Globus pallidus (tissue), 1 donor: ENCODE data around the gene CST11.

Experiments
- DNase-seq: peaks from one replicate; pipeline ENCODE4 v3.0.0-alpha.2; 2015; ENCODE audit warnings: low spot score

Gene CST11

GRCh38 chr20:23419995-23420901, 32.4 kb downstream of the CST11 start:
- no peak for DNase-seq

DNA sequence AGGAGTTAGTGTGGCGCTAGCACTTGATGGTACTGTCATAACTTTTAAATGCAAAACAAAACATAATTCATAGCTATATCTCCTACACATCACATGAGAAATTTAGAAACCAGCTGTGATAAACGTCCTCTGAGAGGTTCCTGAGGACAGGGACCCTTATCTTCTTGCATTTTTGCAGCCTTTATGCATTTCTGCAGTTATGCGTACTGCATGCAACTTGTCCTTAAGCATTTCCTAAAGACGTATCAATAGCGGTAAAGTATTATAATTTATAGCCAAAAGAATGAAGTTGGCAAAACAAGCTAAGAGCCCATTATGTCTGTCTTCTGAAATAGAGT, 33.0 kb downstream of the CST11 start:
- no peak for DNase-seq

DNA sequence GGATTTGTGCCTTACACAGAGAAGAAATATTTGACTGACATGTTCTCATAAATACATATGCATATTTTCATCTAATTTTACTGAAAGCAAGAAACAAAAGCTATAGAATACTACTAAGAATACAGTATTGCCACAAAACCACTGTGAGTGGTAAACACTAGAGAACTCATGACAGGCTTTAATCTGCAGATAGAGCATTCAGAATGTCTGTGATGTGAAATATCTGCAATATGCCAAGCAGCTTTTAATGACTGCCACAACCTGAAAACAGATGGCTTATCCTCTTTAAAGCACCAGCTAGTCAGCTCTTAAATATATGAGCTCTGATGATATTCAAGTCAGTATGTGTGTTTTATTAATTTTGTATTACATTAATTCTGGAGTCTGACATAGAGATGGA, 34.8 kb downstream of the CST11 start:
- DNase-seq, result no peak

GRCh38 chr20:23415959-23416583, 36.6 kb downstream of the CST11 start:
- DNase-seq, result no peak

DNA sequence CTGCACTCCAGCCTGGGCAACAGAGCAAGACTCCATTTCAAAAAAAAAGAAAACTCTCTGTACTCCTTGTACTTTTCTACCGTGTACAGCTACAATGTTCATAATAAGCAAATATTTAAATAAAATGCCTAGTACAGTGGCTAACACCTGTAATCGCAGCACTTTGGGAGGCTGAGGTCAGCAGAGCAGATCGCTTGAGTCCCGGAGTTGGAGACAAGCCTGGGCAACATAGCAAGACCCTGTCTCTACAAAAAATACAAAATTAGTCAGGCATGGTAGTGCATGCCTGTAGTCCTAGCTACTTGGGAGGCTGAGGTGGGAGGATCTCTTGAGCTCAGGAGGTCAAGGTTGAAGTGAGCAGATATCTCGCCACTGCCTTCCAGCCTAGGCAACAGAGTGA, 37.1 kb downstream of the CST11 start:
- no peak for DNase-seq

DNA sequence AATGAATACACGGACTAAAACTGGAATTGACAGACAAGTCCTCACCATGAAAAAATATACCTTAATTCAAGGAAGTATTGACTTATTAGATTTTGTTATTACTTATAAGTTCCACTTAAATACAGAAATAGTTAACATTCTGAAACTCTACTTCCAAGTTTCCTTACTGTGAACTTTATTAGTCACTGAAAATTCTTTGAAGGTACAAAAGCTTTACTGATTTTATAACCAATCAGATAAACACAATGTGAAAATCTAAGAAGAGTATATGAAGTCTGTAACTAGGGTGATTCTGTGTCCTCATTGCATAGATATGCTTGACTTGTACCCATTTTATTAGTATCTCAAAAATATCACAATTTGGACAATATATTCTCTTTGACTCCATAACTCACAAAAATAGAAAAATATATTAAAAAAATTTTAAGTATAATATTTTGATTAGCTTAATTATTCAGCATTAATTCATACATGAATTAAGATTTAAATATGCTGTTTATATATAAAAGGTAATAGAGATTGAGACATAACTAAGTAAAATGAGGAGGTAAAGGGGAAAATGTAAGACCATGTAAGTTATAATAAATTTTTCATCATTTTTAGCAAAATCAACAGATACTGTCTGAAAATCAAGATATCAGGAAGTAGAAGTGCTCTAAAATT, 38.0 kb downstream of the CST11 start:
- DNase-seq, result no peak

- DNase-seq, result no peak
Measured at GRCh38 chr20:23413862-23414422, 38.7 kb downstream of the CST11 start.

- DNase-seq, result no peak
Measured at GRCh38 chr20:23412026-23412425, 40.6 kb downstream of the CST11 start.

GRCh38 chr20:23410916-23411695, 41.6 kb downstream of the CST11 start:
- DNase-seq, result no peak

DNA sequence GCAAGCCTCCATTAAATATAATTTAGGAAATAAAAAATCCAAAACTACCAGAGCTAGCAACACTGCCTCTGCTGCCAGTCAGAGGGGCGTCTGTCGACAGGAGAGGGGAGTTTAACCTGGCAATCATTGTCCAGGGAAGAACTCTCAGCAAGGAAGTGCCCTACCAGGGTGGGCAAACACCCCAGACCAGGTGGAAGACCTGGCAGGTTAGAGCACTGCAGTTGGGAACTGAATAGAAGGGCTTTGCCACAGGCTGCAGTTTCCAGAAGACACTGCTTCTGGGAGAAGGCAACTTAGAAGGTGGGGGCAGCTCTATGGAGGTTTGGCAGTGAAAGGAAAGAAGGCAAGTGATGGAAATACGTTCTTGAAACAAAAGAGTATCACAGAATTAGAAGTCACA, 42.9 kb downstream of the CST11 start:
- no peak for DNase-seq

- DNase-seq, result no peak
Measured at GRCh38 chr20:23408957-23409356, 43.7 kb downstream of the CST11 start.

GRCh38 chr20:23407781-23408464, 44.8 kb downstream of the CST11 start:
- DNase-seq, result no peak

GRCh38 chr20:23406880-23407279, 45.8 kb downstream of the CST11 start:
- no peak for DNase-seq

DNA sequence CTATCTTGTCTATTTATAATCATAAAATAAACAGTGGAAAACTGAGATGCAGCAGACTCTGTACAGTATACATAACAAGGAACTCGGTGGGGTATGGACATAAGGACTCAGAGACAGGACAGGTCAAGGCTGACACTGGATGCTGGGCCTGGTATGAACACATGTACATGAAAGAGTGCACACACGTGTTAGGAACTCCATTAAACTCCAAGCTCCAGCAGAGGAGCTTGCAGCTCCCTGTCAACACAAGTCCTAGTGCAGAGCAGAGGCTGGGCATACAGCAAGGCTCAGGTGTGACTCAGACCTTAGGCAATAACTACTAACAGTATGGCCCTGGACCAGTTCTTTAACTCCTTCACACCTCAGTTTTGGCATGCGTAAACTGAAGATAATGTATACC, 48.5 kb downstream of the CST11 start:
- DNase-seq, result no peak

- DNase-seq, result no peak
Measured at GRCh38 chr20:23403751-23404150, 48.9 kb downstream of the CST11 start.

DNA sequence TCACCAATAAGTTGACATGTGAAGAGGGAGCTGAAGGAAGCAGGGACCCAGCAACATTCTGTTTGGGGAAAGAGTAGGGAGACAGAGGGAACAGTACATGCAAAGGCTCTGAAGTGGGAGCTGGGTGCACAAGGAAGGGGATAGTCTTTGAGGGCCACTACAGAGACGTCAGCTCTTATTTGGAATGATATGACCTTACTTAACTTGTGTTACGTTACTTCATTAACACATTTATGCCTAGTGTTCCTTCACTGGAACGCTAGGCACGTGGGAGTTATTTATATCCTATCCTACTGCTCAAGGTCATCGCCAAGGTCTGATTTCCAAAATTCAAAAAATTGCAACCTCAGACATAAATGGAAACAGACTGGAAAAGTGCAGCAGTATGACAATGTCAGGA, 51.6 kb downstream of the CST11 start:
- no peak for DNase-seq
